Measurements from ENCODE around the gene GSAP. TPM values are rescaled to one million over a fixed set of nuclear protein-coding genes. Genes with fewer than 3 reads are reported as not detected.

The GSAP gene
- total RNA-seq, 4 donors from 2014 or later: 14.3 to 25.5 (median 22.0) TPM

GRCh38 chr7:77368974-77369373 lies 47.2 kb downstream of the GSAP start:
- Histone ChIP-seq H3K27me3 (no peaks in the 10 kb centered on the region), H3K4me3 (no peak overlapping the region), H3K27ac (no peak overlapping the region), H3K36me3 (peaks cover 0 to 30% (median 0%) of the 10 kb centered on the region in 3 donors), H3K9me3 (no peaks in the 10 kb centered on the region), H3K4me1 (no peaks in the 10 kb centered on the region)
- TF ChIP-seq POLR2A (IDR thresholded peaks at IDR 0.05) (no peak), CTCF (IDR thresholded peaks at IDR 0.05) (peak in 2 of 5 experiments; percentile 16 to 29), EP300 (IDR thresholded peaks at IDR 0.05) (no peak)
- no peak for DNase-seq (ENCODE audit: low spot score in 2 of 2)
- 55 to 60% methylated on average over 2 of the region's 2 CpGs for WGBS, 2 donors

GRCh38 chr7:77367976-77368375 lies 48.2 kb downstream of the GSAP start:
- no peaks in the 10 kb centered on the region for H3K4me1 ChIP-seq
- H3K9me3 ChIP-seq: no peaks in the 10 kb centered on the region
- no peak for DNase-seq (ENCODE audit: low spot score in 2 of 2)
- no peak overlapping the region for H3K27ac ChIP-seq
- no peak for TF ChIP-seq CTCF (IDR thresholded peaks at IDR 0.05)
- TF ChIP-seq POLR2A (IDR thresholded peaks at IDR 0.05): no peak
- TF ChIP-seq EP300 (IDR thresholded peaks at IDR 0.05): no peak
- no peak overlapping the region for H3K4me3 ChIP-seq
- H3K36me3 ChIP-seq: peaks cover 0 to 25% (median 0%) of the 10 kb centered on the region in 3 donors
- no peaks in the 10 kb centered on the region for H3K27me3 ChIP-seq
- WGBS, 2 donors: 95 to 96% methylated on average over 4 of the region's 4 CpGs

- peaks cover 0 to under 1% (median 0%) of the 10 kb centered on the region in 3 donors for H3K36me3 ChIP-seq
- H3K27ac ChIP-seq: no peak overlapping the region
- WGBS, 2 donors: 60 to 73% methylated on average over 1 of the region's 1 CpG
- H3K4me3 ChIP-seq: no peak overlapping the region
- H3K4me1 ChIP-seq: no peaks in the 10 kb centered on the region
- TF ChIP-seq POLR2A (IDR thresholded peaks at IDR 0.05) (no peak), CTCF (IDR thresholded peaks at IDR 0.05) (no peak), EP300 (IDR thresholded peaks at IDR 0.05) (no peak)
- H3K9me3 ChIP-seq: no peaks in the 10 kb centered on the region
- no peak for DNase-seq (ENCODE audit: low spot score in 2 of 2)
- no peaks in the 10 kb centered on the region for H3K27me3 ChIP-seq
Measured at GRCh38 chr7:77362905-77363304, 53.2 kb downstream of the GSAP start.

DNA sequence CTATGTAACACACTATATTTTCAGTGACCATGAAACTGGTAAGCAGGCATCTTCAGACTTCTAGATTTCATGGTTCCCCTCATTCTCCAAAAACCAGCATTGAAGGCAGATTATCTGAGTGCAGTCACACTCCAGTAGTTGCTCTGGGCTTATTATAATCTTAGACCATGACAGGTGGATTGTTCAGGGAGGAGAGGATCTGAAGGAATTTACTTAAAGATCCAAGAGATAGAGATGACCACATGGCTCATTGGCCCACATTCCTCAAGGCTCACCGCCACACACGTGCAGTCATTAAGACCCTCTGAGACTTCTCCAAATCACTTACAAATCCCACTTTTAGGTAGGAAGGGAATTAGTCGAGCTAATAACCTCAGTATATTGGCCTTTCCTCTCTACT lies 55.2 kb downstream of the GSAP start:
- Histone ChIP-seq H3K27me3 (no peaks in the 10 kb centered on the region), H3K4me1 (no peaks in the 10 kb centered on the region), H3K9me3 (no peaks in the 10 kb centered on the region), H3K4me3 (no peak overlapping the region), H3K36me3 (no peaks in the 10 kb centered on the region), H3K27ac (no peak overlapping the region)
- 83 to 86% methylated on average over 3 of the region's 3 CpGs for WGBS, 2 donors
- TF ChIP-seq POLR2A (IDR thresholded peaks at IDR 0.05): no peak
- no peak for TF ChIP-seq EP300 (IDR thresholded peaks at IDR 0.05)
- TF ChIP-seq CTCF (IDR thresholded peaks at IDR 0.05): no peak
- no peak for DNase-seq (ENCODE audit: low spot score in 2 of 2)

GRCh38 chr7:77360104-77360503 lies 56.0 kb downstream of the GSAP start:
- no peaks in the 10 kb centered on the region for H3K4me1 ChIP-seq
- H3K27ac ChIP-seq: no peak overlapping the region
- TF ChIP-seq CTCF (IDR thresholded peaks at IDR 0.05) (no peak), EP300 (IDR thresholded peaks at IDR 0.05) (no peak), POLR2A (IDR thresholded peaks at IDR 0.05) (no peak)
- no peaks in the 10 kb centered on the region for H3K9me3 ChIP-seq
- no peaks in the 10 kb centered on the region for H3K27me3 ChIP-seq
- DNase-seq (ENCODE audit: low spot score in 2 of 2): no peak
- no peaks in the 10 kb centered on the region for H3K36me3 ChIP-seq
- WGBS, 2 donors: 51 to 53% methylated on average over 1 of the region's 1 CpG
- H3K4me3 ChIP-seq: no peak overlapping the region
